NCI-H1436 treated with DMSO at 0.1 percent for 48 hours (cell line): Measurements from ENCODE around the gene UCN.

Source experiments
- DNase-seq: peaks from one replicate; lab custom pipeline; 2025; lab: John Stamatoyannopoulos, UW

Gene UCN

GRCh38 chr2:27261241-27261925 is 46.9 kb downstream of the UCN start:
- no peak for DNase-seq

- no peak for DNase-seq
Measured at GRCh38 chr2:27258051-27258450, 50.2 kb downstream of the UCN start.
